HepG2 (cell line): ENCODE results near the gene NELL1. TPM values are rescaled to one million over a fixed set of nuclear protein-coding genes. Genes with fewer than 3 reads are reported as not detected.

Experiments used
- ATAC-seq: fragments of 200-7000 bp; cut with Tn5 transposase; 3 replicates; pipeline ENCODE4 v1.9.1; 2020; ENCODE audit warnings: mild to moderate bottlenecking, moderate library complexity
- BruUV-seq: library from RNA; stranded (reverse); fragments of 400-500 nt; replicated peaks from 2 replicates; lab custom pipeline; 2021; lab: Mats Ljungman, UMichigan
- CTCF ChIA-PET: fragments of 300-600 bp; formaldehyde crosslinking; extraction: SDS; loops from one replicate; lab custom pipeline; 2021; ENCODE audit warnings: low total read pairs, inconsistent platforms, low intra/inter-chr PET ratio; lab: Yijun Ruan, JAX
- POLR2A ChIA-PET: fragments of 350-600 bp; sonication (Branson Sonifier 250); formaldehyde crosslinking; loops from one replicate; lab custom pipeline; 2020; ENCODE audit warnings: antibody characterized with exemption, inconsistent platforms; lab: Yijun Ruan, JAX
- DNase-seq: peaks from one replicate; pipeline ENCODE4 v3.0.0-alpha.2; 2015; ENCODE audit warnings: low spot score
- FAIRE-seq: peaks from 3 replicates; lab custom pipeline; 2011; peaks lifted over from hg19 to GRCh38; lab: Jason Lieb, UNC
- H2AFZ ChIP-seq: one replicate; pipeline ENCODE4 v1.6.1; 2011; ENCODE audit warnings: low read length, inconsistent platforms
- H3K27ac ChIP-seq: fragments of 300-600 bp; 3 replicates; pipeline ENCODE4 v1.8.0; 2011; ENCODE audit warnings: mixed run types, mild to moderate bottlenecking, mixed read lengths, low read length, inconsistent platforms; ENCODE audit not compliant: insufficient read depth; ENCODE audit errors: extremely low read length
- H3K27me3 ChIP-seq, 2 experiments: fragments of 200-600 bp in 1 of 2; 2 replicates in 1 of 2; 3 replicates in 1 of 2; pipeline versions ENCODE4 v1.6.0 to v1.8.0; 2011; ENCODE audit warnings: low read length in 2 of 2, mild to moderate bottlenecking in 2 of 2, moderate library complexity in 2 of 2, inconsistent platforms in 1 of 2; ENCODE audit not compliant: insufficient read depth in 2 of 2, control insufficient read depth in 1 of 2
- H3K36me3 ChIP-seq, 2 experiments: fragments of 200-600 bp in 1 of 2; replicated peaks in 1 of 2; 2 replicates in 1 of 2; 3 replicates in 1 of 2; pipeline versions ENCODE4 v1.5.1 to v1.8.0; 2011; ENCODE audit warnings: low read length in 2 of 2, inconsistent platforms in 1 of 2; ENCODE audit not compliant: insufficient read depth in 2 of 2, control insufficient read depth in 1 of 2
- H3K4me1 ChIP-seq: 2 replicates; pipeline ENCODE4 v1.5.1; 2012; ENCODE audit warnings: low read length, inconsistent platforms; ENCODE audit not compliant: insufficient read depth
- H3K4me2 ChIP-seq: 2 replicates; pipeline ENCODE4 v1.6.0; 2011; ENCODE audit warnings: low read depth, low read length, inconsistent platforms
- H3K4me3 ChIP-seq, 3 experiments: fragments of 200-600 bp in 1 of 3; sonication (generic), shearing (Covaris generic) in 1 of 3; replicated peaks in 1 of 3; 2 replicates each; pipeline ENCODE4 v1.5.1; 2011 to 2016; ENCODE audit warnings: low read length in 3 of 3, inconsistent platforms in 2 of 3, low read depth in 2 of 3, mild to moderate bottlenecking in 2 of 3, control low read depth in 1 of 3, mixed read lengths in 1 of 3; ENCODE audit not compliant: insufficient read depth in 1 of 3
- H3K79me2 ChIP-seq: one replicate; pipeline ENCODE4 v1.6.1; 2011; ENCODE audit warnings: low read length, inconsistent platforms; ENCODE audit not compliant: insufficient read depth
- H3K9ac ChIP-seq: 2 replicates; pipeline ENCODE4 v1.6.0; 2011; ENCODE audit warnings: mild to moderate bottlenecking, low read depth, low read length, inconsistent platforms; ENCODE audit not compliant: insufficient read depth
- H3K9me3 ChIP-seq: 2 replicates; pipeline ENCODE4 v1.5.1; 2012; ENCODE audit warnings: mild to moderate bottlenecking, low read length
- H4K20me1 ChIP-seq: 2 replicates; pipeline ENCODE4 v1.6.0; 2011; ENCODE audit warnings: inconsistent platforms, mild to moderate bottlenecking, low read length, moderate library complexity; ENCODE audit not compliant: insufficient read depth
- BORCS8-MEF2B ChIP-seq: sonication (generic); formaldehyde crosslinking; IDR thresholded peaks from 2 replicates; pipeline ENCODE4 v1.8.0; 2022; ENCODE audit warnings: mild to moderate bottlenecking, missing genetic modification reagents
- EEA1 ChIP-seq: sonication (generic); formaldehyde crosslinking; IDR thresholded peaks from 2 replicates; pipeline ENCODE4 v1.5.1; 2020; ENCODE audit warnings: mild to moderate bottlenecking, missing genetic modification reagents, borderline replicate concordance
- HOXA5 ChIP-seq: sonication (generic); formaldehyde crosslinking; IDR thresholded peaks from 2 replicates; pipeline ENCODE4 v1.4.0; 2020; ENCODE audit warnings: missing genetic modification reagents
- ISX ChIP-seq: sonication (generic); formaldehyde crosslinking; conservative IDR thresholded peaks from 2 replicates; pipeline ENCODE4 v1.5.0; 2020; ENCODE audit warnings: missing genetic modification reagents
- KDM5A ChIP-seq: fragments of 200-600 bp; sonication (generic); IDR thresholded peaks from 2 replicates; pipeline ENCODE4 v1.7.0; 2018; ENCODE audit warnings: antibody characterized with exemption, mild to moderate bottlenecking, low read length, borderline replicate concordance
- KLF13 ChIP-seq: sonication (generic); formaldehyde crosslinking; IDR thresholded peaks from 2 replicates; pipeline ENCODE4 v1.4.0; 2020; ENCODE audit warnings: mild to moderate bottlenecking, missing genetic modification reagents
- KLF9 ChIP-seq: IDR thresholded peaks from 2 replicates; pipeline ENCODE4 v1.6.1; 2016; ENCODE audit warnings: low read depth
- NCOA1 ChIP-seq: sonication (generic); formaldehyde crosslinking; IDR thresholded peaks from 2 replicates; pipeline ENCODE4 v1.9.0; 2021; ENCODE audit warnings: missing genetic modification reagents
- RARA ChIP-seq: IDR thresholded peaks from 2 replicates; pipeline ENCODE4 v1.6.1; 2016; ENCODE audit warnings: missing genetic modification reagents, missing compliant biosample characterization
- ZFAT ChIP-seq: sonication (generic); formaldehyde crosslinking; conservative IDR thresholded peaks from 2 replicates; pipeline ENCODE4 v1.8.1; 2023; ENCODE audit warnings: missing genetic modification reagents, inconsistent platforms
- ZFP82 ChIP-seq: sonication (generic); formaldehyde crosslinking; IDR thresholded peaks from 2 replicates; pipeline ENCODE4 v1.5.1; 2020; ENCODE audit warnings: mild to moderate bottlenecking, missing genetic modification reagents, borderline replicate concordance
- ZNF350 ChIP-seq: sonication (generic); formaldehyde crosslinking; IDR thresholded peaks from 2 replicates; pipeline ENCODE4 v1.4.0; 2020; ENCODE audit warnings: mild to moderate bottlenecking, low read depth, missing genetic modification reagents, borderline replicate concordance
- ZNF383 ChIP-seq: sonication (generic); formaldehyde crosslinking; IDR thresholded peaks from 2 replicates; pipeline ENCODE4 v1.4.0; 2020; ENCODE audit warnings: missing genetic modification reagents, mild to moderate bottlenecking, borderline replicate concordance
- ZNF652 ChIP-seq: IDR thresholded peaks from 2 replicates; pipeline ENCODE4 v1.6.1; 2016; ENCODE audit warnings: low read depth, borderline replicate concordance
- ZNF660 ChIP-seq: sonication (generic); formaldehyde crosslinking; IDR thresholded peaks from 2 replicates; pipeline ENCODE4 v1.5.1; 2020; ENCODE audit warnings: mild to moderate bottlenecking, low read depth, missing genetic modification reagents, borderline replicate concordance
- in situ Hi-C: cut with HindIII; loops from 2 replicates; pipeline ENCODE4 v1.10.0; 2017; ENCODE audit warnings: low pct_unique_long_range_greater_than_20kb; ENCODE audit not compliant: extremely low pct_ligation_motif_present
- intact Hi-C: fragments of 100-400 bp; cut with micrococcal nuclease; formaldehyde crosslinking; loops from one replicate; pipeline ENCODE4 v1.10.0; 2022; ENCODE audit not compliant: unreplicated experiment
- polyA plus RNA-seq, 8 experiments: library from polyadenylated mRNA; depleted of rRNA in 3 of 8; stranded (reverse) in 7 of 8; unstranded in 1 of 8; fragments of >200 nt; fragmentation: Illumina TruSeq in 4 of 8; extraction: Trizol in 4 of 8; gene quantifications; 2 replicates each; pipeline versions ENCODE4 v1.2.1 to v1.2.3, GENCODE V29; 2011 to 2016; ENCODE audit warnings: low read depth in 4 of 8, missing spikeins in 1 of 8, mixed read lengths in 1 of 8; ENCODE audit not compliant: insufficient read depth in 1 of 8
- total RNA-seq, 5 experiments: library from RNA; depleted of rRNA; stranded (reverse); fragments of >200 nt; fragmentation: Illumina TruSeq; extraction: Trizol; gene quantifications; 2 replicates each; pipeline ENCODE4 v1.2.3, GENCODE V29; 2016; ENCODE audit warnings: low read depth in 1 of 5
- TF ChIP-seq, protein P1 (sequence below): sonication (generic); formaldehyde crosslinking; IDR thresholded peaks from 2 replicates; pipeline ENCODE4 v1.4.0; 2020; ENCODE audit warnings: missing genetic modification reagents, mild to moderate bottlenecking, borderline replicate concordance
- TF ChIP-seq, protein P2 (sequence below): sonication (generic); formaldehyde crosslinking; IDR thresholded peaks from 2 replicates; pipeline ENCODE4 v1.4.0; 2020; ENCODE audit warnings: missing genetic modification reagents
- TF ChIP-seq, protein P3 (sequence below): sonication (generic); formaldehyde crosslinking; IDR thresholded peaks from 2 replicates; pipeline ENCODE4 v1.8.1; 2023; ENCODE audit warnings: missing genetic modification reagents, mild to moderate bottlenecking, borderline replicate concordance

The NELL1 gene
- total and polyA plus RNA-seq, 2 of the 13 experiments (the other 11 are each of a cell fraction or from before 2014, with no cell fraction given), result not detected

DNA sequence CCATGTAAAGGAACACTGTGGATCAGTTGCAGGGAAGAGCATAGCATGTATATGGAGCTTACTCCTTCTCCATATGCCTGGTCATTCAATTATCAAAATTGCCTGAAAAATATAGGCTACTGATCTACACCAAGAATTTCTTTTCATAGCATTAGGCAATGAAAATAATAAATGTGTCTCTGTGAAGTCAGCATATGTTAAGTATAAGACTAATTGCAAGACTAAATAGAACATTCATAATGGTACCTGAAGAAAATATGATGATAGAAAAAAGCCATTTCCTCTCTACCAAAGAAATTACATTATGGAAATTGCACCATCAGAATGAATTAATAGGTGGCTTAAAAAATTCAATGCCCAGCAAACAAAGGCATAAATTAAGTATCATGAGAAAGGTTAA lies 584.7 kb downstream of the NELL1 start:
- no peak overlapping the region for H3K9ac ChIP-seq
- DNase-seq (no peak), ATAC-seq (no peak), FAIRE-seq (no peak)
- no peaks in the 10 kb centered on the region for H3K4me1 ChIP-seq
- no peaks in the 10 kb centered on the region for H3K36me3 ChIP-seq
- H3K79me2 ChIP-seq, result no peaks in the 10 kb centered on the region
- H3K27ac ChIP-seq, result no peak overlapping the region
- H3K4me2 ChIP-seq, result no peak overlapping the region
- no peak overlapping the region for H2AFZ ChIP-seq
- no peaks in the 10 kb centered on the region for H3K9me3 ChIP-seq
- POLR2A ChIA-PET, result no interaction called here
- TF ChIP-seq KDM5A (no peak), ZNF350 (CRISPR knock-in tag) (no peak), ZNF652 (CRISPR knock-in tag) (no peak), ZNF383 (CRISPR knock-in tag) (no peak), ISX (CRISPR knock-in tag) (no peak), ZNF660 (CRISPR knock-in tag) (no peak), EEA1 (no peak), ZFAT (CRISPR knock-in tag) (no peak), KLF9 (CRISPR knock-in tag) (no peak), HOXA5 (CRISPR knock-in tag) (no peak), ZFP82 (CRISPR knock-in tag) (no peak), NCOA1 (CRISPR knock-in tag) (no peak), KLF13 (no peak), BORCS8-MEF2B (CRISPR knock-in tag) (no peak), RARA (CRISPR knock-in tag) (no peak)
- TF ChIP-seq, protein P1, sequence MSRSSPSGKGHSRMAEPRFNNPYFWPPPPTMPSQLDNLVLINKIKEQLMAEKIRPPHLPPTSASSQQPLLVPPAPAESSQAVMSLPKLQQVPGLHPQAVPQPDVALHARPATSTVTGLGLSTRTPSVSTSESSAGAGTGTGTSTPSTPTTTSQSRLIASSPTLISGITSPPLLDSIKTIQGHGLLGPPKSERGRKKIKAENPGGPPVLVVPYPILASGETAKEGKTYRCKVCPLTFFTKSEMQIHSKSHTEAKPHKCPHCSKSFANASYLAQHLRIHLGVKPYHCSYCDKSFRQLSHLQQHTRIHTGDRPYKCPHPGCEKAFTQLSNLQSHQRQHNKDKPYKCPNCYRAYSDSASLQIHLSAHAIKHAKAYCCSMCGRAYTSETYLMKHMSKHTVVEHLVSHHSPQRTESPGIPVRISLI (CRISPR knock-in tag), result no peak
- TF ChIP-seq, protein P2, sequence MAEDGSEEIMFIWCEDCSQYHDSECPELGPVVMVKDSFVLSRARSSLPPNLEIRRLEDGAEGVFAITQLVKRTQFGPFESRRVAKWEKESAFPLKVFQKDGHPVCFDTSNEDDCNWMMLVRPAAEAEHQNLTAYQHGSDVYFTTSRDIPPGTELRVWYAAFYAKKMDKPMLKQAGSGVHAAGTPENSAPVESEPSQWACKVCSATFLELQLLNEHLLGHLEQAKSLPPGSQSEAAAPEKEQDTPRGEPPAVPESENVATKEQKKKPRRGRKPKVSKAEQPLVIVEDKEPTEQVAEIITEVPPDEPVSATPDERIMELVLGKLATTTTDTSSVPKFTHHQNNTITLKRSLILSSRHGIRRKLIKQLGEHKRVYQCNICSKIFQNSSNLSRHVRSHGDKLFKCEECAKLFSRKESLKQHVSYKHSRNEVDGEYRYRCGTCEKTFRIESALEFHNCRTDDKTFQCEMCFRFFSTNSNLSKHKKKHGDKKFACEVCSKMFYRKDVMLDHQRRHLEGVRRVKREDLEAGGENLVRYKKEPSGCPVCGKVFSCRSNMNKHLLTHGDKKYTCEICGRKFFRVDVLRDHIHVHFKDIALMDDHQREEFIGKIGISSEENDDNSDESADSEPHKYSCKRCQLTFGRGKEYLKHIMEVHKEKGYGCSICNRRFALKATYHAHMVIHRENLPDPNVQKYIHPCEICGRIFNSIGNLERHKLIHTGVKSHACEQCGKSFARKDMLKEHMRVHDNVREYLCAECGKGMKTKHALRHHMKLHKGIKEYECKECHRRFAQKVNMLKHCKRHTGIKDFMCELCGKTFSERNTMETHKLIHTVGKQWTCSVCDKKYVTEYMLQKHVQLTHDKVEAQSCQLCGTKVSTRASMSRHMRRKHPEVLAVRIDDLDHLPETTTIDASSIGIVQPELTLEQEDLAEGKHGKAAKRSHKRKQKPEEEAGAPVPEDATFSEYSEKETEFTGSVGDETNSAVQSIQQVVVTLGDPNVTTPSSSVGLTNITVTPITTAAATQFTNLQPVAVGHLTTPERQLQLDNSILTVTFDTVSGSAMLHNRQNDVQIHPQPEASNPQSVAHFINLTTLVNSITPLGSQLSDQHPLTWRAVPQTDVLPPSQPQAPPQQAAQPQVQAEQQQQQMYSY, result no peak
- TF ChIP-seq, protein P3, sequence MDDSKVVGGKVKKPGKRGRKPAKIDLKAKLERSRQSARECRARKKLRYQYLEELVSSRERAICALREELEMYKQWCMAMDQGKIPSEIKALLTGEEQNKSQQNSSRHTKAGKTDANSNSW (CRISPR knock-in tag), result no peak
- no peak overlapping the region for H3K4me3 ChIP-seq
- intact Hi-C loops (no loop called here), in situ Hi-C loops (no loop called here)
- CTCF ChIA-PET, result no interaction called here
- H3K27me3 ChIP-seq, result no peaks in the 10 kb centered on the region
- BruUV-seq, result no TSS peak
- H4K20me1 ChIP-seq, result no peaks in the 10 kb centered on the region
